Measurements from ENCODE around the gene MIPOL1. TPM values are rescaled to one million over a fixed set of nuclear protein-coding genes. Genes with fewer than 3 reads are reported as not detected.

Gene MIPOL1
- total RNA-seq, 1 donor from 2014 or later, result 8.9 TPM

GRCh38 chr14:37594238-37594970, 396.7 kb downstream of the MIPOL1 start:
- intact Hi-C loops (cut with micrococcal nuclease), result no loop called here
- Histone ChIP-seq H3K9me3 (replicated peaks) (no peaks in the 10 kb centered on the region), H3K4me3 (peak overlapping the region; percentile 59), H3K36me3 (no peaks in the 10 kb centered on the region), H3K4me1 (peaks cover 49% of the 10 kb centered on the region), H3K27me3 (ENCODE audit: low read depth) (peaks cover 100% of the 10 kb centered on the region), H3K27ac (replicated peaks) (no peak overlapping the region)
- peak; percentile 55 for TF ChIP-seq CTCF (IDR thresholded peaks at IDR 0.05; ENCODE audit: borderline replicate concordance)
- no peak for DNase-seq

GRCh38 chr14:37594971-37595808, 397.5 kb downstream of the MIPOL1 start, which contains the start of the genes FOXA1 and TTC6:
Gene FOXA1, minus strand, starts transcription at chr14:37595249. Its CDS starts 277 bp downstream, at chr14:37594972.
Gene TTC6, plus strand, starts transcription at chr14:37595629. Its CDS starts 26,436 bp downstream, at chr14:37622065.
- peaks cover 100% of the 10 kb centered on the region for H3K27me3 ChIP-seq (ENCODE audit: low read depth)
- no peak for TF ChIP-seq CTCF (IDR thresholded peaks at IDR 0.05; ENCODE audit: borderline replicate concordance)
- DNase-seq, result no peak
- no peak within 1 kb of the TSS for H3K27ac ChIP-seq (replicated peaks)
- peak within 1 kb of the TSS; percentile 59 for H3K4me3 ChIP-seq
- intact Hi-C loops (cut with micrococcal nuclease), result no loop called here
- no peaks in the 10 kb centered on the region for H3K9me3 ChIP-seq (replicated peaks)
- peaks cover 57% of the 10 kb centered on the region for H3K4me1 ChIP-seq
- no peaks in the 10 kb centered on the region for H3K36me3 ChIP-seq

GRCh38 chr14:37595809-37596621, 398.3 kb downstream of the MIPOL1 start:
- peak overlapping the region; percentile 59 for H3K4me3 ChIP-seq
- no peak for TF ChIP-seq CTCF (IDR thresholded peaks at IDR 0.05; ENCODE audit: borderline replicate concordance)
- no peak for DNase-seq
- intact Hi-C loops (cut with micrococcal nuclease), result no loop called here
- H3K27ac ChIP-seq (replicated peaks), result no peak overlapping the region
- peaks cover 57% of the 10 kb centered on the region for H3K4me1 ChIP-seq
- H3K36me3 ChIP-seq, result no peaks in the 10 kb centered on the region
- peaks cover 100% of the 10 kb centered on the region for H3K27me3 ChIP-seq (ENCODE audit: low read depth)
- no peaks in the 10 kb centered on the region for H3K9me3 ChIP-seq (replicated peaks)

GRCh38 chr14:37596790-37597472, 399.2 kb downstream of the MIPOL1 start:
- Histone ChIP-seq H3K36me3 (no peaks in the 10 kb centered on the region), H3K27me3 (ENCODE audit: low read depth) (peaks cover 100% of the 10 kb centered on the region), H3K27ac (replicated peaks) (no peak overlapping the region), H3K9me3 (replicated peaks) (no peaks in the 10 kb centered on the region), H3K4me3 (no peak overlapping the region), H3K4me1 (peaks cover 49% of the 10 kb centered on the region)
- no peak for TF ChIP-seq CTCF (IDR thresholded peaks at IDR 0.05; ENCODE audit: borderline replicate concordance)
- intact Hi-C loops (cut with micrococcal nuclease), result no loop called here
- no peak for DNase-seq
